HPDE6-E6E7 (cell line): ENCODE data around the gene RECQL.
"Not testable (repeated sequence)": the region's sequence is repeated elsewhere in the genome, so short reads cannot be mapped to it uniquely, and the experiment has no call there.

Source experiments
- DNase-seq: peaks from one replicate; pipeline ENCODE4 v3.0.0; 2011; ENCODE audit warnings: missing footprints; ENCODE audit errors: extremely low spot score

RECQL gene

DNA sequence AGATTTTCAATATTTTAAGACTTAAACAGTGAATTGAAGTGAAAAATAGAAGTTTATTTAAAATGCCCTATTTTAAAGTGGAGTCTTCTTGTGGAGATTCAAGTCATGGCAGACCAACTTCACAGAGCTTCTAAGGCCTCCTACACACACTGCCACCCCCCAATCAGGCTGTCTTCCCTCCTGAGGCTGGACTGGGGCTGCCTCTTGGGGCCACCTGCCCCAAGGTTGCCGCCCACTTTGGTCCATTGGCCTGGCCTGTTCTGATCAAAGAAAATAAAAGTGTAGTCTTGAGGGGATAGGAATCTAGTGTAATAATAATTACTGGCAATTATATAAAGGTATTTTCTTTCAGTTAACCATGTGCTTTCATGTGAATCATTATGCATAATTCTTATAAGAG is 1.4 kb upstream of the RECQL start:
- no peak for DNase-seq

GRCh38 chr12:21502164-21502496 is 695 bp upstream of the RECQL start:
- DNase-seq = no peak

- DNase-seq = no peak
These were observed 613 bp downstream of the RECQL start for GRCh38 chr12:21500786-21501257.

- no peak for DNase-seq
These were observed 1.7 kb downstream of the RECQL start for GRCh38 chr12:21499765-21500164.

- DNase-seq = no peak
These were observed 15.4 kb downstream of the RECQL start for GRCh38 chr12:21485998-21486397.

- no peak for DNase-seq
These were observed 17.9 kb downstream of the RECQL start for GRCh38 chr12:21483531-21483930.

DNA sequence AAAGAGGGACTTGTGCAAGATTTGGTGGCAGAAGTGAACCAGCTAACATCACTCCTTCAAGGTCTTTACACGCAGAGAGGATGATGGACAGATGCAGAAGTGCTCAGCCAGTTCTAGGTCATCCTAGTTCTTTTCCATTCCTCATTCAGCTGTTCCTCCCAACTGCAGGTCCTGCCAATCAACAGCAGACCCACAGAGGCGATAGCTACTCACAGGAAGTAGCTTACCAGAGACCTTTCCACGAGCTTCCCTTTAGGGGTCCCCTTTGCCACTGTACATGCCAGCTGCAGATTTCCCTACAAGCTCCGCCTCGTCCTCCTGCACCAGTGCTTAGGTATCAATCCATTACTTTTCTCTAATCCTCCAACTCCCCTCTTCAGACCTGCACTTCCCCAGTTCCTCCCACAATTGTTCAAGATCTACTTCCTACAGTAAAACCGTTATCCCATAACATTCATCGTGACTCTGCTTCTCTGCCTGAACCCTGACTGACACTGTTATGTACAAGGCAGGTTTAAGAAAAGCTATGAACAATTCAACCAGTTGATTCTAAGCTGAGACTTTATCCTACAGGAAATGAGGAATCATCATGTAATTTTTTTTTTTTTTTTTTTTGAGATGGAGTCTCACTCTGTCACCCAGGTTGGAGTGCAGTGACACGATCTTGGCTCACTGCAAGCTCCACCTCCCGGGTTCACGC is 22.5 kb downstream of the RECQL start:
- no peak for DNase-seq

- DNase-seq = no peak
These were observed 24.5 kb downstream of the RECQL start for GRCh38 chr12:21476949-21477348.

- no peak for DNase-seq
These were observed 25.9 kb downstream of the RECQL start for GRCh38 chr12:21475552-21475951.

GRCh38 chr12:21472197-21472823 is 29.1 kb downstream of the RECQL start:
- DNase-seq = no peak

GRCh38 chr12:21471294-21471693 is 30.1 kb downstream of the RECQL start:
- DNase-seq = no peak

DNA sequence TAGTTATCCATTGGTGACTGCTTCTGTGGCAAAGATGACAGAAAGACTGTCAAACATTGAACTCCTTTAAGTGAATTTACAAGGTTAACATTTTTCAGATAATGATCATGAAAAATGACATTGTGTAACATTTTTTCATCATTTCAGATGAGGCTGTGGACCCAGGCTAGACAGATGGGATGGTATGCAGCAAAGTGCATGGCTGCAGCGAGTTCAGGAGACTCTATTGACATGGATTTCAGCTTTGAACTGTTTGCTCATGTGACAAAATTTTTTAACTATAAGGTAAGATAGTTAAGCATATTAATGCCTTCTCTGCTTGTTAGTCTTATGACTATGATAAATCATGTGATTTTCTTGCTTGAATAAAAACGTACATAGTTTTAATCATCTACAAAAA is 34.1 kb downstream of the RECQL start:
- not testable (repeated sequence) for DNase-seq

- no peak for DNase-seq
These were observed 42.0 kb downstream of the RECQL start for GRCh38 chr12:21459474-21459873.

- DNase-seq = no peak
These were observed 45.1 kb downstream of the RECQL start for GRCh38 chr12:21456291-21456780.

GRCh38 chr12:21453312-21453852 is 48.1 kb downstream of the RECQL start:
- no peak for DNase-seq

DNA sequence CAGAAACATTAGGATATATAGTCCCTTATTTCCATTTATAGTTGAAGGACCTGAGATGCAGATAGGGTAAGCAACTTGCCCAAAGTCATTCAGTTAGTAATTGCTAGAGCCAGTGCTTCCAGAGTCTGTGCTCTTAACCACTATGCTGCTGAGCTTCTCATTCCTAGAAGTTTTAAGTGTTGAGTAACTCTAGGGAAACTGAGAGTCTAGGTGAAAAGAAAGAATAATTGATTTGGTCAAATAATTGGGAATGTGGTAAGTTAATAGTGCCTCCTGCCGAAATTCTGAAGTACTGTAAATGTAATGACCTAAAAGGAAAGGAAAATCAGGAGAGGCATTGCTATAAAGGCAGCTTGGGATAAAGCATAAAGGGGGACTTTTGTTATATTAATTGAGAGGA is 49.9 kb downstream of the RECQL start:
- no peak for DNase-seq

- no peak for DNase-seq
These were observed 57.0 kb downstream of the RECQL start for GRCh38 chr12:21444193-21445146.

DNA sequence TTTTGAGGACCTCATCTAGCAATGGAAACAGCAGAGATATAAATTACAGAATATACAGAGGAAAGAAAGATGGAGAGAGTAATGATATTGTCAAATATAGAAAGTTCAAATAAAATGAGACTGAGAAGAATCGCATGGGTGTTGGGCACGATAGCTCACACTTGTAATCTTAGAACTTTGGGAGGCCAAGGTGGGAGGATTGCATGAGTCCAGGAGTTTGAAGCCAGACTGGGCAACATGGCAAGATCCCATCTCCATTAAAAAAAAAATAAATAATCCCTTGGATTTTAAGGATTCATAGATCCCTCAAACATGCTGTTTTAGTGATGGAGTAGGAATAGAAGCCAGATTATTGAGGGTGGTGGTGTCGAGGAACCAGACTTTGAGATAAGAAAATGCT is 62.1 kb downstream of the RECQL start:
- DNase-seq = no peak

GRCh38 chr12:21438643-21439042 is 62.8 kb downstream of the RECQL start:
- no peak for DNase-seq

- DNase-seq = no peak
These were observed 66.7 kb downstream of the RECQL start for GRCh38 chr12:21434699-21435098.

GRCh38 chr12:21433525-21433924 is 67.9 kb downstream of the RECQL start:
- no peak for DNase-seq

- no peak for DNase-seq
These were observed 71.4 kb downstream of the RECQL start for GRCh38 chr12:21429994-21430393.
